SH-SY5Y (cell line): ENCODE measurements around the gene FBXO15.

Experiments used
- GATA2 ChIP-seq: IDR thresholded peaks from 2 replicates; pipeline ENCODE4 v1.6.1; 2011; ENCODE audit warnings: mild to moderate bottlenecking, low read depth, low read length
- GATA3 ChIP-seq: IDR thresholded peaks from 2 replicates; pipeline ENCODE4 v1.6.1; 2011; ENCODE audit warnings: low read depth, mild to moderate bottlenecking, low read length, moderate library complexity

DNA sequence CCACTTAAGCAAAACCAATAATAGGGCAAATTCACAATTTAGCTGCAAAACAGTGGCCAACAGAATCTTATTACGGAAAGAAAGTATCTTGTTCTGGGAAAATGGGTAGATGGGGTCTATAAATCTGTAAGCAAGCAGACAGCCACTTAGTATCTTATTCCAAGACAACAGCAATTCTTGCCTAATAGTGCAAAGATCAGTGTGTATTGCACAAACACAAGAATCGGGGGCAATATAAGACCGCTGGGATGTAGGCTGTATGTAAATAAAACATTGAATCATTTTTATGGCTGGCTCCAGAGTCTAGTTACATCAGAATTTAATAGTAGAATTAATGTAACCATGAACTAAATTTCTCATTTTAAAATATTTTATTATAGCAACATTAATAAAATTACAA is 85.6 kb downstream of the FBXO15 start:
- no peak for TF ChIP-seq GATA2
- no peak for TF ChIP-seq GATA3
